Activated naive CD4-positive, alpha-beta T cell treated with anti-CD3 and anti-CD28 coated beads, Interleukin-2, amount 50 U/mL, for 16 hours (primary cell): ENCODE results near the gene PFDN2.

ENCODE experiments used
- DNase-seq: peaks from one replicate; pipeline ENCODE4 v3.0.0-alpha.2; 2020

PFDN2 gene

GRCh38 chr1:161117759-161118581, at the start of gene PFDN2, which contains the start of gene NIT1:
PFDN2 (minus strand) TSS chr1:161118037; CDS start chr1:161118026, 11 bp downstream.
NIT1 (plus strand) TSS chr1:161118105; CDS start chr1:161118177, 72 bp downstream.
- peak; percentile 89 for DNase-seq

DNA sequence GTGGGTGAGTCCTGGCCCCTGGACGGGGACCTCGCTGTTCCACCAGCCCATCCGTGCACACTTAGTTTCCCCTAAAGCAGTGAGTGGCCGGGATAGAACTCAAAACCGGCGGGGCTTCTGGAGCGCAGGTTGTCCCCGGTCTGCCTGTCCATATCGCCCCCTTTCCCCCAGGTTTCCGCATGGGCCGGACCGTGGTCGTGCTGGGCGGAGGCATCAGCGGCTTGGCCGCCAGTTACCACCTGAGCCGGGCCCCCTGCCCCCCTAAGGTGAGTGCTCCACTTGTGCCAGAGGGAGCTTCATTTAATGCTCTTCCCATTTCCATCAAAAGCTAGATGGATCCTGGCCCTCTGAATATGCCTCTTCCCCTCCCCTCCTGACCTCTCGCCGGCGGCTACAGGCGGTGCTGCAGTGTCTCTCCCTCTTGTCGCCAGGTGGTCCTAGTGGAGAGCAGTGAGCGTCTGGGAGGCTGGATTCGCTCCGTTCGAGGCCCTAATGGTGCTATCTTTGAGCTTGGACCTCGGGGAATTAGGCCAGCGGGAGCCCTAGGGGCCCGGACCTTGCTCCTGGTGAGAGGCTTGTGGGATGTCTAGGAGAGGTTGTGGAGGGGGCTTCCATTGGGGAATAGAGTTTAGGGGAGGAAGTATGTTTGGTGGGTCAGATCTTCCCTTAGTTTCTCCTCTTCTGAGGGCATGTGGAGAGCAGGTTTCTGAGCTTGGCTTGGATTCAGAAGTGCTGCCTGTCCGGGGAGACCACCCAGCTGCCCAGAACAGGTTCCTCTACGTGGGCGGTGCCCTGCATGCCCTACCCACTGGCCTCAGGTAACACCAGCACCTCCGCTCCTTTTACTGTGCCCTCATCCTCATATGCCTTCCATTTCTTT, 49.1 kb upstream of the PFDN2 start:
- no peak for DNase-seq

GRCh38 chr1:161165742-161166668, 48.2 kb upstream of the PFDN2 start, which contains the start of gene PPOX:
PPOX (plus strand) TSS chr1:161166426; CDS start chr1:161166848, 422 bp downstream.
- peak; percentile 88 for DNase-seq

- DNase-seq, result no peak
These were observed 47.2 kb upstream of the PFDN2 start for GRCh38 chr1:161164901-161165610.

DNA sequence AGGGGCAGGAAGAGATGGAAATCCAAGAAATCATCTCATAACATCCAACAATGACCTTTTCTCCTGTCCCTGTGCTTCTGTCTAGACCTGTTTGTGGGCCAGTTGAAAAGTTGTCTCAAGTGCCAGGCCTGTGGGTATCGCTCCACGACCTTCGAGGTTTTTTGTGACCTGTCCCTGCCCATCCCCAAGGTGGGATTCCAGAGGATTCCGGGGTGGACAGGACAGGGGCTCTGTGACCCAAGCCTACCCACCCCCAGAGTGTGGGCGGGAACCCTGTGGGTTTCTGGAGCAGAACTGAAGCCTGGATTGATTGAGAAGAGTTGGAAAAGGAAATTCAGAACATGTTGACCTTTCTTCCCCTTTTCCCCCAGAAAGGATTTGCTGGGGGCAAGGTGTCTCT, 46.0 kb upstream of the PFDN2 start:
- DNase-seq, result no peak

DNA sequence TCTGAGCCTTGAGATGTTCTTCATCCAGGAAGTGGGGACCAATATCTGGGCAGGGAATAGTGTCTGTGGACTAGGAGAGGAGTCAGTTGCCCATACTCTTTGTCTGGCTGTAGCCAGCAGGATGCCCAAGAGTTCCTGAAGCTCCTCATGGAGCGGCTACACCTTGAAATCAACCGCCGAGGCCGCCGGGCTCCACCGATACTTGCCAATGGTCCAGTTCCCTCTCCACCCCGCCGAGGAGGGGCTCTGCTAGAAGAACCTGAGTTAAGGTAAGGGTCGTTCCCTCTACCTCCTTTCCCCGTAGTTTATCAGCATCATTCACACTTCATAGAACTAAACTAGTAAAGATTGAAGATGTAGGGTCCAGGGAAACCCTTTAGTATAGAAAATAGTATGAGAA, 45.0 kb upstream of the PFDN2 start:
- no peak for DNase-seq

DNA sequence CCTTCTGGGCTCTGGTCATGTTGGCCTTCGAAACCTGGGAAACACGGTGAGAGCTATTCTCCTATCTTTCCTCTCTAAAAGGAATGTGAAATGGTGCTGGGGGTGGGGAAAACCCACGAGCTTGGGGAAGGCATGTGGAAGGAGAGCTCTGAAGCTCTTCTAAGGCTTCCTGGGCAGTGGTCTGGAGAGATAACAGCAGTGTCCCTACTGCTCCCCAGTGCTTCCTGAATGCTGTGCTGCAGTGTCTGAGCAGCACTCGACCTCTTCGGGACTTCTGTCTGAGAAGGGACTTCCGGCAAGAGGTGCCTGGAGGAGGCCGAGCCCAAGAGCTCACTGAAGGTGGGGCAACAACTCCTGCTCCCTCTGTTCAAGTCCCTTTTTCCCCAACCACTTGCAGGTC, 44.2 kb upstream of the PFDN2 start:
- no peak for DNase-seq

GRCh38 chr1:161161652-161162051, 43.8 kb upstream of the PFDN2 start:
- no peak for DNase-seq

- no peak for DNase-seq
These were observed 42.9 kb upstream of the PFDN2 start for GRCh38 chr1:161160671-161161145.

- DNase-seq, result no peak
These were observed 42.0 kb upstream of the PFDN2 start for GRCh38 chr1:161159913-161160243.

DNA sequence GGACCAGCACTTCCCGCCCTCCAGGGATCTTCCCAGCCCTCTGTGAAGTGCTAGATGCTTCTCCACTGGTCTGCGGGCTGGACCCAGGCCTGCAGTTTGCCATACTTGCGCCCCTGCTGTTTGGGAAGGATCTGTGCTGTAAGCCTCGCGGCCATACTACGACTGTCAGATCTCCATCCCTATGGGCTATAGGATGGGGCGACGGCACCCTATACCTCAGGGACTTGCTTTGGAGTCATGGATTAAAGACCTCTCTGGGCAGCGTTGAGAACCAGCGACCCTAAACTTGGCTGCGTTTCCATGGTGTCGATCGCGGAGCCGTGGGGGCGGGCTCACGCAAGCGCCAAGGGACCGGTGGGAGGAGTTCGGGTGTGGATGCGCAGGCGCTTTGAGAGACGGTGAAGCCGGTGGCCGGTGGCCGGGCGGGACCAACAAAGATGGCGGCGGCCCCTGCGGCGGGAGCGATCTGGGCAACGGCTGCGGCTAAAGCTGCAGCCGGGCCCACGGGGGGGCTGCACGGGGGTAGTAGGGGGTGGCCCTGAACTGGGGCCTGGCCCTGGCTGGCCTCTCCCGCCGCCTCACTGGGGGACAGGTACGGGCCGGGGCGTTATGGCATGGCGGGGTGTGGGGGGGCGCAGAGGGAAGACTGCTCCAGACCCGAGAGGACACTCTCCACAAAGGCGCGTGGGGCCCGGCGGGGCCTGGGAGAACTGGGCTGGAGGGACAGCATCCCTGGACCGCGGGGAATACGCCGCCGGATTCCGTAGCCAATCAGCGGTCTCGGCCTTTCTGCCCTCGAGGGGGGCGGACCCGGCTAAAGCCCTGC, 41.5 kb upstream of the PFDN2 start, which contains the start of gene USP21:
Gene USP21 (plus strand): TSS at position 414 of the 826 bp plus-strand sequence. CDS start 1,141 bp downstream, outside the sequence.
- peak; percentile 91 for DNase-seq

GRCh38 chr1:161158316-161159010, 40.6 kb upstream of the PFDN2 start:
- no peak for DNase-seq

- DNase-seq, result no peak
These were observed 40.0 kb upstream of the PFDN2 start for GRCh38 chr1:161157867-161158266.

DNA sequence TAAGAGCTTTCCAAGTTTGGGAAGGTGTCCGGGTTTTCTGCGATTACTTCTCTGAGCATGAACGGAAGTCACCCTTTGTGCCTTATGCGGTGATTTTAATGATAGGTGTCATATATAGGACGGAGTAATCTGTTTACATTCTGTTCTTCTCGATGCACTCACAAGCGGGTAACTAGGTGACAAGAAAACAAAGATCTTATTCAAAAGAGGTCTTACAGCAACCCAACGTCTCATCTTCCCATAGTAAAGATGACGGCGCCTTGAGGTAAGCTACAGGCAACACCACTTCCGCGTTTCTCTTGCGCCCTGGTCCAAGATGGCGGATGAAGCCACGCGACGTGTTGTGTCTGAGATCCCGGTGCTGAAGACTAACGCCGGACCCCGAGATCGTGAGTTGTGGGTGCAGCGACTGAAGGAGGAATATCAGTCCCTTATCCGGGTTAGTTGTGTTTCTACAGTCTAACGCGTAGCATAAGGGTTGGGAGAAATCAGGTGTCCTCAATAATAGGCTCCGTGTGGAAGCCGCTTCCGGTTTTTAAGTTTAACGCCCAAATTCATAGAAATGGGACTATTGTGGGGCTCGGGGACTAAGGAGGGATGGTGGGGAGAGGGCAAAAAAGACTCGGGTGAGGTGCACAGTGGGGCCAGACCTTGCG, 36.0 kb upstream of the PFDN2 start, which contains the start of gene UFC1:
Gene UFC1 (plus strand): TSS at position 297 of the 656 bp plus-strand sequence. CDS start 20 bp downstream, at position 317.
- DNase-seq, result peak; percentile 79

GRCh38 chr1:161153176-161153575, 35.3 kb upstream of the PFDN2 start:
- DNase-seq, result no peak

GRCh38 chr1:161145832-161146231, 28.0 kb upstream of the PFDN2 start:
- DNase-seq, result no peak

DNA sequence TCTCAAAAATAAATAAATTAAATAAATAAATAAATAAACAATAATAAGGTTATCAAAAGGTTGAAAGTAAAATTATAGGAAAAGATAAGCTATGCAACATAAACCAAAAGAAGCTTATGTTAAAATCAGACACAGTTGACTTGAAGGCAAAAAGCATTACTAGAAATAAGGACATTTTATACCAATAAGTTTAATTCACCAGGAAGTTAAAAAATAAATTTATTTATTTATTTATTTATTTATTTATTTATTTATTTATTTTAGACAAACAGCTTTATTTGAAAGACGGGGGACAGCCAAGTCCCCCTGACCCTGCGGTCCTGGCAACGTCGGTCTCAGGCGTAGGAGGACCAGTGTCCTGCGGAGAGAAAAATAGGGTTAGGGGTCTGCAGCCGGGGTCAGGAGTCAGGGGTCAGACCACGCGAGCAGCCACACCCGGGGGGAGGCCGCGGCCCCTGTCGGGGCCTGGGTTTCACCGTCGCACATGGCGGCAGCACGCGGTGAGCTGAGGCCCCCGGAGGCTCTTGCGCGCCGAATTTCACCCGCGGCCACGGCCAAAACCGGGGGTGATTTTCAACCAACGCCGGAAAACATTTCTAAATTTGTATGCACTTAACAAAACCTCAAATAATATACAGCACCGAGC, 23.0 kb upstream of the PFDN2 start:
- DNase-seq, result no peak

- peak; percentile 47 for DNase-seq
These were observed 21.9 kb upstream of the PFDN2 start for GRCh38 chr1:161139766-161140165.

GRCh38 chr1:161138431-161138830, 20.6 kb upstream of the PFDN2 start:
- no peak for DNase-seq
